Stomach smooth muscle (tissue), 2 donors: ENCODE measurements around the gene KIF25.

Experiments used
- H3K27ac ChIP-seq: one replicate; pipeline ENCODE4 v1.7.0; 2013; ENCODE audit warnings: mild to moderate bottlenecking, low read length, inconsistent platforms
- H3K27me3 ChIP-seq, 2 donors: one replicate each; pipeline ENCODE4 v1.7.0; 2013; ENCODE audit warnings: low read length in 2 of 2; ENCODE audit not compliant: insufficient read depth in 2 of 2, control insufficient read depth in 1 of 2
- H3K36me3 ChIP-seq, 2 donors: one replicate each; pipeline ENCODE4 v1.7.0; 2013; ENCODE audit warnings: low read length in 2 of 2; ENCODE audit not compliant: control insufficient read depth in 2 of 2, insufficient read depth in 2 of 2
- H3K4me1 ChIP-seq: one replicate; pipeline ENCODE4 v1.7.0; 2013; ENCODE audit warnings: low read length; ENCODE audit not compliant: control insufficient read depth, insufficient read depth
- H3K4me3 ChIP-seq, 2 donors: one replicate each; pipeline ENCODE4 v1.7.0; 2013; ENCODE audit warnings: low read length in 2 of 2
- H3K9ac ChIP-seq, 2 donors: one replicate each; pipeline ENCODE4 v1.7.0; 2013; ENCODE audit warnings: low read length in 2 of 2, mild to moderate bottlenecking in 1 of 2
- H3K9me3 ChIP-seq, 2 donors: one replicate each; pipeline ENCODE4 v1.7.0; 2013; ENCODE audit warnings: low read length in 2 of 2; ENCODE audit not compliant: control insufficient read depth in 2 of 2
- donor health status: healthy.
- donor health status: Pancreatic carcinoma.

KIF25 gene

GRCh38 chr6:168050881-168051586, 53.6 kb downstream of the KIF25 start:
- no peaks in the 10 kb centered on the region for H3K9me3 ChIP-seq
- no peak overlapping the region for H3K9ac ChIP-seq
- H3K4me3 ChIP-seq, result no peak overlapping the region
- H3K4me1 ChIP-seq, result peaks cover 4% of the 10 kb centered on the region
- no peaks in the 10 kb centered on the region for H3K27me3 ChIP-seq
- no peaks in the 10 kb centered on the region for H3K36me3 ChIP-seq
- no peak overlapping the region for H3K27ac ChIP-seq

GRCh38 chr6:168051648-168052047, 54.2 kb downstream of the KIF25 start:
- Histone ChIP-seq H3K36me3 (no peaks in the 10 kb centered on the region), H3K9ac (no peak overlapping the region), H3K27me3 (no peaks in the 10 kb centered on the region), H3K9me3 (no peaks in the 10 kb centered on the region), H3K4me3 (no peak overlapping the region), H3K4me1 (peaks cover 4% of the 10 kb centered on the region), H3K27ac (no peak overlapping the region)

GRCh38 chr6:168052291-168052891, 54.9 kb downstream of the KIF25 start:
- Histone ChIP-seq H3K9ac (no peak overlapping the region), H3K9me3 (no peaks in the 10 kb centered on the region), H3K4me1 (peaks cover 4% of the 10 kb centered on the region), H3K36me3 (no peaks in the 10 kb centered on the region), H3K27me3 (no peaks in the 10 kb centered on the region), H3K4me3 (no peak overlapping the region), H3K27ac (no peak overlapping the region)

DNA sequence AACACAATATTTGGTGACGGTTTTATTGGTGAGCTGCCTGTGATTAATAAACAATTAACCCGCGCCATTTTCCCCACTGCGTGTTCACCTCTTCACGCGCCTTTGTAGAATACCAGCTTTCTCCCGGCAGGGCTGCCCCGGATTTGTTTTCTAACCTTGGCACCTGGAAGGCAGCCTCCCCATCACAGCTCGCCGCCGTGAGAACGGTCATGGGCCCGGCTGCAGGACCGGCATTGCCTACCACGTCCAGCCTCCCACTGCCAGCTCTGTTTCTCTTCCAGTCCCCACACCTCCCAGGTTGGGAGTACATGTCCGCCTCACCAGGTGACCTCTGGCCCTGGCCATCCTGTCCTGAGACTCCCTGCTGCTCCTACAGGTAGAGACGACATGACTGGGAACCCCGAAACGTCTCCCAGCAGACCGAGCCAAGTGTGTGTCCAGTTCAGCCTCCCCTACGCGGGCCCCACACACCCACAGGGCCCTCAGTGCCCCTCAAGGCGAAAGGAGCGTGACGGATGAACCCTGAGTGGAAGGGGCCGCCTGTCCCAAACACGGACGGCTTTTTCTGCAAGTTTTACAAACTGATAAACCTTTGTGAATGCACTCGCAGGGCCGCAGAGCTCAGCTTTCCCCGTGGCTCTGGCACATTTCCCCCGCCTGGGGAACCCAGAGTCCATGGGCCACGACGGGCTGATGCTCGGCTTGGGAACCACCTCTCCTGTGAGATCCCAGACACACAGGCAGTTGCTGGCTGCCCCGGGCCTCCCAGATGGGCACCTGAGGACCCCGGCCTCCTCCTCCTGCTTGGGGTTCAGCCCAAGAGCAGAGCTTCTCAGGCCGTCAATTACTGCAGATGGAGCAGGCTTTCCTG, 55.9 kb downstream of the KIF25 start:
- H3K4me3 ChIP-seq, result no peak overlapping the region
- no peaks in the 10 kb centered on the region for H3K9me3 ChIP-seq
- no peak overlapping the region for H3K27ac ChIP-seq
- H3K9ac ChIP-seq, result no peak overlapping the region
- H3K27me3 ChIP-seq, result no peaks in the 10 kb centered on the region
- H3K36me3 ChIP-seq, result no peaks in the 10 kb centered on the region
- peaks cover 4% of the 10 kb centered on the region for H3K4me1 ChIP-seq

DNA sequence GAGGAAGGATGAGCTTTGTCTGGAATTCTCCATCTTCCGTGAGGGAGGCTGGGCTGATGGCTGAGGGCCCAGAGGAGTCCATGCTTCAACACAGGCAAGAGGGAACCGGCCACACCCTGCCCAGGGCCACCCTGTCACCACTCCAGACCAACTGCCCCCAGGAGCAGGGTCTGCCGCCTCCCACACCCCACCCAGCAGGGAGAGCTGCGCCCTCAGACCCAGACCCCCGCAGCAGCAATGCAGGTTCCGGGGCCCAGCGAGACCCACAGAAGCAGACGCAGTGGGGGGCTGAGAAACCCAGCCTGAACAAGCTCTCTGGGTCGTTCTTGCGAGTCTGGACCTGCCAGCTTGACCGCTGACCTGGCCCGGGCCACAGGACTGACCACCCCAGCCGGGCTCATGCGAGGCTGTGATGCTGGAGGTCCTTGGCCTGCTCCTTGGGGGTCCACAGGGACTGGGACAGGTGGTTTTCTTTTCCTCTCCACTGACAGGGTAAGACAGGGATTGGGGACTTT, 56.5 kb downstream of the KIF25 start:
- H3K9ac ChIP-seq, result no peak overlapping the region
- no peak overlapping the region for H3K4me3 ChIP-seq

DNA sequence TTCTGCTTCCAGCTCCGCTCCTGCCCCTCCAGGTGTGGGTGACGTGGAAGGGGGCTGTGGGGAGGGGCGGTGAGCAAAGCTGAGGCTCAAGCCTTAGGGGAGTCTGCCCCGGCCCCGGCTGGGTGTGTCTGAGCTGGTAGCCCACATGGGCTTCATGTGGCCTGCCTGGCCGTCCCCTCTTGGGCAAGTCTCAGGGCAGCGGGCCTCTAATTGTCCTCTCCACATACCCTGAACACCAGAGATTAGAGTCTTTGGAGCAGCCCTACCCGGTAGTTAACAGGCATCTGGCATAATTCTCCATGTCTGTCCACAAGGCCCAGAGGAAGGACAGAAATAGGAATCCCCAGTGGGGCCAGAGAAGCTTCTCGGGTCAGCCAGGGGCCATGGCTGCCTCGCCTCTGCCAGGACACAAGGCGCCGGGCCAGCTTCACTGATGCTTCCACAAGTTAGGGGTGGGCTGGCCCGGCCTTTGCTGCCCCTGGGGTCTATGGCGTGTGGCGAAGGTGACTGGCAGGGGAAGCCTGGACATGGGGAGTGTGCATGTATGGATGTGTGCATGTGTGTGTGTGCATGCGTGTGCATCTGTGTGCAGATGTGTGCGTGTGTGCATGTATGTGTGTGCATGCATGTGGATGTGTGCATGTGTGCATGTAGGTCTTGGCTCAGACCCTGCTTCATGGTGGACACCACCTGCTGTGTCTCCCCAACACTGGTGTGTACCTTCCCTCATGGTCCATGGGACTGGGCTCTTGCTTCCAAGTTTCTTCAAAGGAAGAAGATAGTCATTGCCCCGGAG, 57.5 kb downstream of the KIF25 start:
- Histone ChIP-seq H3K4me3 (no peak overlapping the region), H3K27ac (no peak overlapping the region), H3K4me1 (peaks cover 4% of the 10 kb centered on the region), H3K9me3 (no peaks in the 10 kb centered on the region), H3K27me3 (no peaks in the 10 kb centered on the region), H3K36me3 (no peaks in the 10 kb centered on the region), H3K9ac (no peak overlapping the region)

More for the DNA sequence above, 56.5 kb downstream of the KIF25 start:
- no peaks in the 10 kb centered on the region for H3K9me3 ChIP-seq
- H3K27ac ChIP-seq, result no peak overlapping the region
- H3K27me3 ChIP-seq, result no peaks in the 10 kb centered on the region
- no peaks in the 10 kb centered on the region for H3K36me3 ChIP-seq
- peaks cover 4% of the 10 kb centered on the region for H3K4me1 ChIP-seq

GRCh38 chr6:168055696-168056489, 58.4 kb downstream of the KIF25 start:
- Histone ChIP-seq H3K9ac (no peak overlapping the region), H3K4me1 (peaks cover 7% of the 10 kb centered on the region), H3K9me3 (no peaks in the 10 kb centered on the region), H3K36me3 (no peaks in the 10 kb centered on the region), H3K4me3 (no peak overlapping the region), H3K27ac (no peak overlapping the region), H3K27me3 (no peaks in the 10 kb centered on the region)

GRCh38 chr6:168056892-168057527, 59.5 kb downstream of the KIF25 start:
- H3K9ac ChIP-seq, result no peak overlapping the region
- no peak overlapping the region for H3K27ac ChIP-seq
- no peak overlapping the region for H3K4me3 ChIP-seq

GRCh38 chr6:168057836-168058235, 60.4 kb downstream of the KIF25 start:
- Histone ChIP-seq H3K9me3 (no peaks in the 10 kb centered on the region), H3K9ac (no peak overlapping the region), H3K36me3 (no peaks in the 10 kb centered on the region), H3K4me1 (peaks cover 7% of the 10 kb centered on the region), H3K27ac (no peak overlapping the region), H3K4me3 (no peak overlapping the region), H3K27me3 (no peaks in the 10 kb centered on the region)

More at GRCh38 chr6:168056892-168057527, 59.5 kb downstream of the KIF25 start:
- no peaks in the 10 kb centered on the region for H3K27me3 ChIP-seq
- H3K4me1 ChIP-seq, result peaks cover 7% of the 10 kb centered on the region
- H3K36me3 ChIP-seq, result no peaks in the 10 kb centered on the region
- no peaks in the 10 kb centered on the region for H3K9me3 ChIP-seq
